Testis (tissue), 3 donors: ENCODE data around the gene RPL22. TPM values are rescaled to one million over a fixed set of nuclear protein-coding genes. Genes with fewer than 3 reads are reported as not detected.

ENCODE experiments used
- DNase-seq: peaks from one replicate; pipeline ENCODE4 v3.0.0-alpha.2; 2019
- H3K27ac ChIP-seq, 2 donors: fragments of 200-600 bp; sonication (generic); one replicate each; pipeline ENCODE4 v1.5.1; 2019
- H3K27me3 ChIP-seq: fragments of 200-600 bp; sonication (generic); one replicate; pipeline ENCODE4 v1.5.1; 2019
- H3K36me3 ChIP-seq: fragments of 200-600 bp; sonication (generic); one replicate; pipeline ENCODE4 v1.5.1; 2017; ENCODE audit warnings: low read depth; ENCODE audit errors: missing control alignments
- H3K4me1 ChIP-seq: fragments of 200-600 bp; sonication (generic); one replicate; pipeline ENCODE4 v1.5.1; 2019
- H3K4me3 ChIP-seq, 2 donors: fragments of 200-600 bp; sonication (generic); one replicate each; pipeline ENCODE4 v1.5.1; 2017 to 2019
- H3K9me3 ChIP-seq: fragments of 200-600 bp; sonication (generic); one replicate; pipeline ENCODE4 v1.5.1; 2017
- CTCF ChIP-seq, 3 experiments: fragments of 450-650 bp in 2 of 3; fragments of 200-600 bp in 1 of 3; sonication (generic) in 1 of 3; IDR thresholded peaks; one replicate each; pipeline ENCODE4 v1.5.1; 2016 to 2019; ENCODE audit warnings: antibody characterized with exemption in 3 of 3, mild to moderate bottlenecking in 2 of 3, moderate library complexity in 1 of 3
- POLR2A ChIP-seq: fragments of 450-650 bp; IDR thresholded peaks from one replicate; pipeline ENCODE4 v1.6.1; 2017; ENCODE audit warnings: antibody characterized with exemption, mild to moderate bottlenecking, moderate library complexity
- WGBS, 2 donors: methylation state at CpG; one replicate each; pipeline ENCODE4 v1.1.5; 2018; 5-methylcytosine and 5-hydroxymethylcytosine counted together
- intact Hi-C: fragments of 100-400 bp; cut with DNase I; formaldehyde crosslinking; loops from one replicate; pipeline ENCODE4 v1.15.1; 2023; ENCODE audit warnings: low total_unique reads
- polyA plus RNA-seq: library from polyadenylated mRNA; stranded (reverse); fragments of 350-450 nt; fragmentation: Illumina TruSeq; extraction: RNeasy Lipid Tissue Mini Kit (QIAGEN cat#74804); gene quantifications from one replicate; pipeline ENCODE4 v1.2.3, GENCODE V29; 2014; ENCODE audit warnings: low read depth, low replicate concordance; ENCODE audit not compliant: insufficient read depth
- total RNA-seq, 2 donors: library from RNA; depleted of rRNA; stranded (reverse); fragments of >200 nt; gene quantifications; one replicate each; pipeline ENCODE4 v1.2.3, GENCODE V29; 2016

RPL22 gene
- total and polyA plus RNA-seq, 3 donors from 2014 or later: 95.1 to 319 (median 99.9) TPM

- no peak overlapping the region for H3K27ac ChIP-seq
- no peaks in the 10 kb centered on the region for H3K36me3 ChIP-seq
- no peak overlapping the region for H3K4me3 ChIP-seq
- no peaks in the 10 kb centered on the region for H3K4me1 ChIP-seq
- no peaks in the 10 kb centered on the region for H3K9me3 ChIP-seq
- TF ChIP-seq POLR2A (no peak), CTCF (IDR thresholded peaks at IDR 0.05) (no peak)
- 93% methylated on average over 5 to 15 of the region's 16 CpGs for WGBS, 2 donors
- DNase-seq: no peak
- intact Hi-C loops: no loop called here
- no peaks in the 10 kb centered on the region for H3K27me3 ChIP-seq
Measured at GRCh38 chr1:6211731-6212130, 12.3 kb upstream of the RPL22 start.

GRCh38 chr1:6210591-6211355 lies 11.4 kb upstream of the RPL22 start:
- Histone ChIP-seq H3K4me3 (no peak overlapping the region), H3K27ac (no peak overlapping the region), H3K27me3 (no peaks in the 10 kb centered on the region), H3K9me3 (no peaks in the 10 kb centered on the region), H3K36me3 (no peaks in the 10 kb centered on the region), H3K4me1 (peaks cover 6% of the 10 kb centered on the region)
- intact Hi-C loops: no loop called here
- no peak for DNase-seq
- TF ChIP-seq POLR2A: no peak
- TF ChIP-seq CTCF (IDR thresholded peaks at IDR 0.05): no peak
- 95% methylated on average over 17 to 29 of the region's 29 CpGs for WGBS, 2 donors

- H3K36me3 ChIP-seq: no peaks in the 10 kb centered on the region
- H3K27me3 ChIP-seq: no peaks in the 10 kb centered on the region
- no peaks in the 10 kb centered on the region for H3K9me3 ChIP-seq
- no peak for DNase-seq
- intact Hi-C loops: no loop called here
- H3K4me3 ChIP-seq: no peak overlapping the region
- TF ChIP-seq CTCF (IDR thresholded peaks at IDR 0.05): no peak
- TF ChIP-seq POLR2A: no peak
- H3K27ac ChIP-seq: no peak overlapping the region
- H3K4me1 ChIP-seq: peaks cover 6% of the 10 kb centered on the region
- WGBS, 2 donors: 75 to 81% methylated on average over 13 to 17 of the region's 17 CpGs
Measured at GRCh38 chr1:6209661-6210580, 10.5 kb upstream of the RPL22 start.

GRCh38 chr1:6208723-6209660 lies 9.6 kb upstream of the RPL22 start:
- Histone ChIP-seq H3K4me1 (peaks cover 6% of the 10 kb centered on the region), H3K4me3 (peak overlapping the region; percentile 12 to 38), H3K27ac (no peak overlapping the region), H3K36me3 (no peaks in the 10 kb centered on the region), H3K9me3 (no peaks in the 10 kb centered on the region), H3K27me3 (no peaks in the 10 kb centered on the region)
- TF ChIP-seq POLR2A: no peak
- peak in 2 of 3 experiments; percentile 68 to 73 for TF ChIP-seq CTCF (IDR thresholded peaks at IDR 0.05)
- DNase-seq: peak; percentile 30
- 11 to 12% methylated on average over 13 to 43 of the region's 99 CpGs for WGBS, 2 donors
- intact Hi-C loops: no loop called here
